HL-60/S4 treated with retinoic acid at 250 ng/mL for 4 days and 3 days (cell line): Measurements from ENCODE around the gene APOBEC2.

Experiments used
- in situ Hi-C: fragments of 300-500 bp; cut with MboI; formaldehyde crosslinking; loops from 2 replicates; pipeline ENCODE4 v1.7.0; 2022; ENCODE audit warnings: low sequenced_read_pairs

APOBEC2 gene

DNA sequence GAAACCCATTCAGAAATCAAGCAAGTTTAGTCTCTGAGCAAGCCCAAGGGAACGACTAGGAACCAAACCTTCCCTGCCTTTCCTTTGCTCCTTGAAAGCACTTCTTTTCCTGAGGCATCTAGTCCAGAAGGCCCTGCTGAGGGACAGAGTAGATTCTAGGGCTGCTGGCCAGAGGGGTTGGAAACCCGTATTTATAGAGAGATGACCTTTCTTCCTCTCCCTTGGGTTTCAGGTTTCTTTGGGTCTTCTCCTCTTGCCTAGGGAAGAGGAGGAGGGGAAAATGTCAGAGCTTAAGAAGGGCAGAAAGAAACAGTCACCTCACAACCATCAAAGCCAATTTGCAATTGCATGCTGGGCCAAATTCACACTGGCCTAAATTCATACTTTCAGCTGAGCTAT lies 5.8 kb downstream of the APOBEC2 start:
- in situ Hi-C loops, result no loop called here

DNA sequence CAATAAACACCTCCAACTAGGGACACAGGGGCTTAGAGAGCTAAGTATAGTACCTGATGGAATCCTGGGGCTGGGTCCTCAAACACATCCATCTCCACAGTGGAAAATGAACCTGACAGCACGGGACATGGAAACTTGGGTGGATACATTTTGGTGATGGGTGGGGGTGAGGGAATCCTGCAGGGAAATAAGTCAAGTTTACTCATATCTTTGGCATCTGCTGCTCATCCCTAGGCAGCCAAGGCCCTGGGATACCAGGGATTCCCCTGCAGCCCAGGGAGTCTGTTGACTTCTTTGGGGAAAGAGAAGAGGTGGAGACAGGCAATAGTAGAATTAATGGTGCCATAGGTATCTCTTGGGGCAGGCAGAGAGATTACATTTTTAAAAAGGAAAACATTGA lies 6.6 kb downstream of the APOBEC2 start:
- in situ Hi-C loops, result no loop called here

DNA sequence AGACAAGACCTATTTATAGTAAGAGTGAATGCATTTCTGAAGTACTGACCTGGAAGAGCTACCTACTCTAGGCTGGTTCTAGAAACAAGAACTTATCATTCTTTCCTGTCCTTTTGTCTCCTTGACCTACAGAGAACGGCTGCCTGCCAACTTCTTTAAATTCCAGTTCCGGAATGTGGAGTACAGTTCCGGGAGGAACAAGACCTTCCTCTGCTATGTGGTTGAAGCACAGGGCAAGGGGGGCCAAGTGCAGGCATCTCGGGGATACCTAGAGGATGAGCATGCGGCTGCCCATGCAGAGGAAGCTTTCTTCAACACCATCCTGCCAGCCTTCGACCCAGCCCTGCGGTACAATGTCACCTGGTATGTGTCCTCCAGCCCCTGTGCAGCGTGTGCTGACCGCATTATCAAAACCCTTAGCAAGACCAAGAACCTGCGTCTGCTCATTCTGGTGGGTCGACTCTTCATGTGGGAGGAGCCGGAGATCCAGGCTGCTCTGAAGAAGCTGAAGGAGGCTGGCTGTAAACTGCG lies 8.3 kb downstream of the APOBEC2 start:
- in situ Hi-C loops, result no loop called here

DNA sequence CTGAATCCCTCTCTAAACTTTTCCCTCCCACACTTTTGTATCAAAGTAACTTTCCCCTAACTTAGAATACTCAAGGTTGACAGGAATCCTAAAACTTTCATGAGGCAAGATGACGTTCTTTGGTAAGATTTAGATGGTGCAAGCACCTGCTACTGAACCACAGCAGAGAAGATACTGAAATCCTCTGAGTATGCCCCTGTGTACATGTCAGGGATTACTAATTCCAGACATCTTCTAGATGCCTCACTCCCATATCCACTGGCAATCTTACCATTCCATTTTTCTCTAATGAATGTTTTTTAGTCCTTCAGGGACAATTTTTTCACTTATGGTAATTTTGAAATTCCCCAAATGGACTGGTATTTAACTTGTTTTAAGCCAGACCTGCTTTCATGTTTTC lies 9.1 kb downstream of the APOBEC2 start:
- in situ Hi-C loops, result no loop called here

DNA sequence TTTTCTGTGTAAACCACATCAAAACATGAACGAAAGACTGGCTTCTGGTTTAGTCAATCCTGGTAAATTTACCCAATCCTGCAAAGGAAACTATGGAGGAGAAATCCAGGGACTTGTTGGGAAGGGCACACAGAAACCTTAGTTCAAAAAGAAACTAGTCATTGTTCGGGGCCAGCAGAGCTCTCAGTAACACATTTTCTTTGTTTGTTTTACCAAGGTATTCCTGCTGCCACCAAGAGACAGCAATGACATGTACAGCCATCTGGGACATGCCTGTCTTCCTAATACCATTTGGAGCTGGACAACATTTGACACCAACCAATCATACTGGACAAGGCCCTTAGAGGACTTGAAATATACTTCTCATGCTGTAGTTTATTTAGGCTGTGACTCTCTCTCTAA lies 10.9 kb downstream of the APOBEC2 start:
- in situ Hi-C loops, result no loop called here

DNA sequence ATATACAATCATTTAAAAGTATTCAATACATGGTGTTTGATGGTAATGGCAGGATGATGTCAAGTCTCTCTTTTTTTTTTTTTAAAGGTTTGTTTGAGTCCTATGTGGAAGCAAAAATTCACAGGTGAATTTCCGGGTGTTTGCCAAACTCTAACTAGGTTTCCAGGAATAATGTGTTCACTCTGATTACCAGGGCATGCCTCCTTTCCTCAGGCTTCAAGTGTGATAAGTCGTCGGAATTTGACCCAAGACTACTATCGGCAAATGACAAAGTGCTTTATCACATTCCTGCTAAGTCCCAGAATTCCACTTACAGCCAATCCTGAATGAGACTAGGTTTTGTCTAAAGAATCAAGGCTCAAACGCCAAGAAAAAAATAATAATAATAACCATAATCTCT lies 11.8 kb downstream of the APOBEC2 start:
- in situ Hi-C loops, result no loop called here

DNA sequence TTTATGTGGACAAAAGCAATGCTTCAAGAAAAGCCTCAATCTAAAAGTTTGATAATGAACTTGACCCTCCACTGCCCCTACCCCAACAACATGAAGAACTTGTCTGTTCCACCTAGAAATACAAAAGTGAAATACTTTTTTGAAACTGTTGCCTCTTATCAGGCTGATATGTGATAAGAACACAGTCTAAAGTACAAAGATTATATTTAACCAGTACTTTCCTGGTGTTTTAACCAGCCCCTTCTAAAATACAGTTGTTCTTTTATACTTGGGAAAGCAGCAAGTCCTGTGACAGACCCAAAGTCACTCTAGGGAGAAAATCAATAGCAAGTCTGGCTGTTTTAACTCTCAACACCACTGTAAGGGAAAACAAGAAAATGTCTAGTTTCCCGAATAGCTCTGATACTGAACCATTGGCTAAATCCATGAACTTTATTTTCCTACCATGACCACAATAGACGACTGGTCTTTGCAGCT lies 12.6 kb downstream of the APOBEC2 start:
- in situ Hi-C loops, result no loop called here

DNA sequence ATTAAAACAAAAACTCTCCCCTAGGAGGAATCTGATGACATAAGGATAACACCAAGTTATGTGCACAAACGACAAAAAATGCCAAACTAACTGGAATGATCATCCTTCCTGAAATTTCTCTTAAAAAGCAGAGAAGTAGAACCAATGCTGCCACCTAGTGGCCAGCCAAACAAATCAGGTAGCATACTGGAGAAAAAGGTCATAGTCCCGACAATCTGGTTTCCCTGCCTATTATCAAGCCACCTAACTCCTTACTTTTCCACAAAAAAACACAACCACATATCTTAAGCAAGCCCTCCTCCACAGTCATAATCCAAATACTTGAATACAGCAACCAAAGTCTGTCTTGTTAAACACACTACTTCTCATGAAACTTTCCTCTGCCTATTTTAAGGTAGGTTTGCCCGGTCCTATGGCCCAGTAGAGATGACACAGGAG lies 13.9 kb downstream of the APOBEC2 start:
- in situ Hi-C loops, result no loop called here

DNA sequence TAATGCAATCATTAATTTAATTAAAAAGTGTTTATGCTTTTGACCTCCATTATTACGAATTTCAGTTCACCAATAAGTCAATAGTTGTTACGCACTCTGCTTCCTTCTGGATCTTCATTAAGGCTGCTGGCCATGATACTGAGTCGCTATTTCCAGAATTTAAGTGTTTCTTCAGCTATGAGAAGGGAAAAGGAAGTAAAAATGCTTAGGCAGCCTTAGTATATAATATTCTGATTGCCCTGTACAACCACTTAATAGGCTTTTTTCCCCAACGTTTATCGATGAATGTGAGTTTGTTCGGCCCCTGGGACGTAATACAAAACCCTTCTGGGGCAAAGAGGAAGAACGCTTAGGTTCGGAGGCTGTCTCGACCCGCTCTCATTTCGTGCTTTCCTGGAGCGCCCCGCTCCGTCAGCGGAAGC lies 18.5 kb downstream of the APOBEC2 start:
- in situ Hi-C loops, result no loop called here

DNA sequence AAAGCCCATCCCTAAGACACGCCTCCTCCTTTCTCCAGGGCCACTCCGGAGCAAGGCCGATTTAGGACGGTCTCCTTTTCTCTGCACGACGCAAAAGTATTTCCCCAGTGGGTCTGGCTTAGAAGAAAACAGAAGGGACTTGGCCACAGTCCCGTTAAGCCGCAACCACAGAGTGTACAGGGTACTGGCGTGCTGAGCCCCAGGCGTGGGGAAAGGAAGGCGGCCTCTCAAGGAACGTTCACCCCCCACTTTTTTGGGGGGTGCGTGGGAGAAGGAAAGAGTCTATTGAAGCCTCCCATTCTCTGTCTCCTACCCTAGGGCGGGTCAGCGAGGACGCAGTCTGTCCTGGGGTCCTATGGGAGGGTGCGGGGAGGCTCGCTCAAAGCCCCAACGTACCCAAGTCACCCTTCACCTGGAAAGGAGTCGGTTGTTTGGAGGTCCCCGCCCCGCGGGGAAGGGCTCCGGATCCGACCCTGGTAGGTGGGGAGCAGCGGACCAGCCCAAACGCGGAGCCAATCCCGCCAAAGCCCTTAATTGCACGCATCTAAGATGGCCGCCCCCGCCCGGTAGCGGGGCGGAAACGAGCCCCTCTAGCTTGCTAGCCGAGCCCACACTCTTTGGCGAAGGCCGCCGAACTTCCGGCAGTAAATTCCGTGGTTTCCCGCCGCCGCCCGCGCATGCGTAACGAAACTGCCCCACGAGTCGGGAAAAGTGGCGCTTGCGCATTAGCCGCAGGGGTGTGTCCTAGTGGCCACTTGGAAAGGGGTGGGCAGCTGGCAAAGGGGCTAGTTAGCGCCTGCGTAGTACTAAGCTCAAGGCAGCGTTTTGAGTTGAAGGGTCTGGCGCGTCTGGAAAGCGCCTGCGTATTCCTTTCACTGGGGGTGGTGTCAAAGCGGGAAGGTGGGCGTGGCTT lies 19.2 kb downstream of the APOBEC2 start, which contains the start of gene OARD1:
OARD1 (minus strand) TSS at position 434 of the 913 bp plus-strand sequence. CDS start 722 bp downstream, outside the sequence.
- in situ Hi-C loops, result no loop called here

DNA sequence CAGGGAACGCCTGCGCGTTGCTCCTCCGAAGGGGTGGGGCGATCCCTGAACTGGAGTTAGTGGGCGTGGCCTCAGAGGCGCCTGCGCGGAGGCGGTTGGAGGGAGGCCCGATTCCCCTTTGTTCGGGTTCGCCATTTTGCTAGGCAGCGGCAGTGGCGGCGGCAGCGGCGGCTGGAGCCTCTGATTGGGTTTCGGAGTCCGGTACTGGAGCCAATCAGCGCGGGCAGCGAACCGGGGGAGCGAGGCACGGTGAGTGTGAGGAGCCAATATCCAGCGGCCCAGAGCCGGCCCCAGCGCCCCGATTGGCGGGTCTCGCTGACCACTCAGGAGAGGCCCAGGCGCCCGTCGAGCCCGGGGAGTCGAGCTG lies 19.8 kb downstream of the APOBEC2 start, which contains the start of gene NFYA:
NFYA (plus strand) TSS at position 139 of the 367 bp plus-strand sequence. CDS start 6,116 bp downstream, outside the sequence.
- in situ Hi-C loops, result no loop called here

DNA sequence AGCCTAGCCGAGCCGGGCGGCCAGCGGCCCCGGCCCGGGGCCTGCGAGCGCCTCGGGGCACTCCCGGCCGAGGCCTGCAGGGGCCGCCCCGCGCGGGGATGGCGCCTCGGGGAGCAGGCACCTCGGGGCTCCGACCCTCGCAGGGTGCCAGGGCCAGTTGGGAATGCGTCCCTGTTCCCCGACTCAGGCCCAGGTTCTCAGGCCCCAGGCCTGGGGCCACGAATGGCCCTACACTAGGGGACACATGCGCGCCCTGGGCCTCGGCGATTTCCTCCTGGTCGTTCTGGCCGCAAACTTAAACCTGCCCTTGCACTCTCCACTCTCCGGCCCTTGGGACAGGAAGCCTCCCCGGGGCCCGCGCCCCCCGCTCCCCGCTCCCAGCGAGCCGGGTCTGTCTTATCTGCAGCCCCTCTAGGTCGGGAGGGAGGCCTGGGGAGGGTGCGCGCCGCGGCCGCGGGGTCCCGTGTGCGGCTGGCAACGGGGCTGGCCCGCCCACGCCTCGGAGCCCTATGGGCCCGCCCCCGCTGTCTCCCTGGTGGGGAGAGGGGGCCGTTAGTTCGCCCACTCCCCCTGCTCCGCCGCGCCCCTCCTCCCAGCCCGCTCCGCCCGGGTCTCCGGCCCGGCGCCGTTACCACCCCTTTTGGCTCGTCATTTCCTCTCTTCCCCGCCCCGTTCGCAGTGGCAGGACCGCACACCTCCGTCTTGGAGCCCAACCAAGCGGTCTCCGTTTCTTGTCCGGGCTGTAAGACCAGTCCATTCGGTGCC lies 20.4 kb downstream of the APOBEC2 start:
- in situ Hi-C loops, result no loop called here

DNA sequence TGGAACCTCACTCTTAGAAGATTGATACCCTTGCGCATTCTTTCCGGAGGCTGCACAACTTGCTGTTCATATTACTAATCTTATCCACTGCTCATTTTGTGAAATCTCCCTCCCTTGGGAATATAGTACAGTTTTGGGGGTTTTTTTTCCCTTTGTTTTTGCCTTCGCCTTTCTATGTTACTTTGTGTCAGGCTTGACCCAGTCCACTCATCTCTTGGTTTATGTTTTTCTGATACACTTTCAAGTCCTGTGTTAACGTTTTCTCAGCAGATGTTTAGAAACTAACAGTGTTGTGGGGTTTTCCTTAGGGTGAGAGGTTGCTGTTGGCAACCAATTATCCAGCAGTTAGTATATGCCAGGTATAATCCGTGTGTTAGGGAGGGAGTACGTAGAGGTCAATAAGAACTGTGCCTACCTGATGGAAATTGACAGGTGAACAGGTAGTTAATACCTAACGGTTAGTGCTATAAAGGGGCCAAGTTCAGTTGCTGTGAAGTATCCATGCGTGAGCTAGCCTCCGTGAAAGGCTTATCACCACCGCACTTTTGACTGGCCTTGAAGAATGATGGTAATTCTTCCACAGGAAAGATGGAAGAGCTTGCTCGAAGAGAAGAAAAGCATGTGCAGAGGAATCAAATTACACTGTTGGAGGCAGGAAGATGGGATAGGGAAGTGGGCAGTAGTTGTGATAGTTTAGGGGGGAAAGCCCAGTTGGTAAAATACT lies 21.1 kb downstream of the APOBEC2 start:
- in situ Hi-C loops, result no loop called here

DNA sequence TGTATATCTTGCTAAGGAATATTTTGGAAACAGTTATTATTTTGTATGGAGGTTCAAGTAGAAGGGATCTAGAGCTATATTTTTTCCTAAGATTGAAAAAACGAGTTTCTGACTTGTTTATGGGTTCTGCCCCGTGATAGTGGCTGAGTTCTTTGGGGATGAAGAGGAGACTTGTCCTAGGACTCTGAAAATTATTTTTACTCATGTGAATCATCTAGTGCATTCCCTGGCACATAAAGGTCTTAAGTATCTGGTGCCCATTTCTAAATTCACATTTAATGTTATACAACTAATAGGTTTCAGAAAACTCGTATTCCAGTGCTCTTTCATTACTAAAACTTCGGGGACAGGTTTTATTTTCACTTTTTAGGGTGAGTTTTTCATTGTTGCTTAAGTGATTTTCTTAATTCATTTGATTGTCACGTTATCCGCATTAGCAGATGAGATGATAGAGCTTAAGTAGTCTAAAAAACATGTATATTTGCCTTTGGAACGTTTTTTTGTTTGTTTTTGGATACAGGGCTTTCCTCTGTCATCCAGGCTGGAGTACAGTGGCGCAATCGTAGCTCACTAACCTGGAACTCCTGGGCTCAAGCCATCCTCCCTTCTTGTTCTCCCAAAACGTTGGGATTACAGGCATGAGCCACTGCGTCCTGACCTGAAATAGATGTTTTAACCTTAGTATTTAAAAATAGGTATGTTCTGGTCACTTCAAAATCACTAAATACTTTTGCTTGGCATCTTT lies 21.9 kb downstream of the APOBEC2 start:
- in situ Hi-C loops, result no loop called here

DNA sequence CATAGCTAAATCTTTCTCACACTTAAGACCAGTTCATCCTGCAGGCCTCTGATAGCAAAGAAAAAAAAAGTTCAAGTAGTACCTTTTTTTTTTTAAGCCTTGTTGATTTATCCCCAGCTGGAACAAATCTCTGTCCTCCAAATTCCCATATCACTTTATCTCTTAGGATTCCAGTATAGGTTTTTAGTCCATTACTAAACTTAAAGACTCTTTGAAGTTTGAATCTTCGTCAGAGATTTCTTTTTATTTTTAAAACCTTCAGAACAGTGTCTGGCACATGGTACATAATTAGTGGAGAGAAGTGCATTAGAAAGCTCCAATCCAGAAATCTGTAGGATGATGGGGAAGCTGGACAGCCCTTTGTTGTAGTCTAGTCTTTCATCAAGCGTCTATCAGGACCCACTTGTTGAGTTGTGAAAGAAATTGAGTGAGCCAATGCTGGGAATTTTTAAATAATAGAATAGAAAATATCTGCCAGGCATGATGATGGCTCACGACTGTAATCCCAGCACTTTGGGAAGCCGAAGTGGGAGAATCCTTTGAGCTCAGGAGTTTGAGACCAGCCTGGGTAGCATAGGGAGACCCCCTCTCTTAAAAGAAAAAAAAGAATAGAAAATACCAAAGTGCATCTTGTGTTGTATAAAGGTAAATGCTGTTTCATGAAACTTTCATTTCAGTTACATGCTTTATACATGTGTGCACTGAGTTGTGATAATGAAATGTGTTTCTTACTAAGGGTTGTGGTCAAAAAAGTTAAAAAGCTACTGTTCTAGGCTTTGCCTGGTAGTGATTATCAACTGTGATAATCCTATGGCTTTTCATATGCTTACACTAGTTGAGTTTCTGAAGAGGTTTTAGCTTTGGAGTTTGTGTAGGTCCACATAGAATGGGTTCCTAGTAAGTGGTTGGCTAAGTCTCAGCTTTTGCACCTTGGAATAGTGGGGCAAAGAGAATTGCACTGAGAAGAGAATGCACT lies 22.9 kb downstream of the APOBEC2 start:
- in situ Hi-C loops, result no loop called here

DNA sequence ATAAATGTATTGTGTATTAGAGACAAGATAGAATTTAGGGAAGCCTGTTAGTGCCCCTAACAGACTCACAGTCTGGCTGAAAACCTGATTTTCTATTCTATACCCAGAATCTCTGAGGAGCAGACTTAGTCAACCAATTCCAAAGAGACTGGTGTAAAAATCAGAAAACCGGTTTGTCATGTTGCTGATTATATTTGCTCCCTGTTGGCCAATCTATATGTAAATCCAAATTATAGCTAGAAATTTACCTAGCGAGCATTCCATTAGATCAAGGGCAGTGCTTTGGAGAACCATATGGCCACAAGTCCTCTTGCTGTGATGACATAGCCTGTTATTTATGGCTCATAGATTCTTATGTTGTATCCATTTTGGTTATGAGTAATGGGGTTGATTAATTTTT lies 24.5 kb downstream of the APOBEC2 start:
- in situ Hi-C loops, result no loop called here

DNA sequence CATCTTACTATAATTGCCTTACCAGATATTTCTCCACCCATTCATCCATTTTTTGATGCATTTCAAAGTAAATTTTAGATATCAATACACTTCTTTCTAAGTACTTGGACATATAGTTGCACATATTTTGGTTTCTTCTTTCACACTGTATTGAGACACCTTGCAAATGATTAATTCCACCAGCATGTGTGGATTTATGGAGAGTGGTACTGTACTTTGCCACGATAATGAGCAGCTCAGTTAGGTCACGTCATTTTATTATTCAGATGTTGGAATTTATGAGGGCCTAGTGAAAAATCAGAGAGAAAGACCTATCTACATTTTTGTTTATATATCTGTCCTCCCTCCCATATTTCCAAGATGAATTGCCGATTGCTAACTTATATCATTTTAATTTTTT lies 25.1 kb downstream of the APOBEC2 start:
- in situ Hi-C loops, result no loop called here

DNA sequence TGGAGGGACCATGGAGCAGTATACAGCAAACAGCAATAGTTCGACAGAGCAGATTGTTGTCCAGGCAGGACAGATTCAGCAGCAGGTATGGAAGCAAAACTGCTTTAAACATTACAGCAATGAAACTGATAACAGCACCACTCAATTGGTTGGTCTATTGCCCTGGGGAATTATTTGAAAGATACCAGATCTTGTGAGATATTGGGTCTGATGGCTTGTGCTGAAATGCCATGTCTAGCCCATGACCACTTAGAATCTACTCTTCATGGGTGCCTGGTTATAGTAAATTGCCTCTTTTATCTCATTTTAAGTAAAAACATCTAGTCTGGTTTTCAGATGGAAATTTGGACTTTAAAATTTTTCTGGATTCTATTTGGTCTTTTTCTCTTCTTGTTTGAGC lies 26.1 kb downstream of the APOBEC2 start:
- in situ Hi-C loops, result no loop called here

DNA sequence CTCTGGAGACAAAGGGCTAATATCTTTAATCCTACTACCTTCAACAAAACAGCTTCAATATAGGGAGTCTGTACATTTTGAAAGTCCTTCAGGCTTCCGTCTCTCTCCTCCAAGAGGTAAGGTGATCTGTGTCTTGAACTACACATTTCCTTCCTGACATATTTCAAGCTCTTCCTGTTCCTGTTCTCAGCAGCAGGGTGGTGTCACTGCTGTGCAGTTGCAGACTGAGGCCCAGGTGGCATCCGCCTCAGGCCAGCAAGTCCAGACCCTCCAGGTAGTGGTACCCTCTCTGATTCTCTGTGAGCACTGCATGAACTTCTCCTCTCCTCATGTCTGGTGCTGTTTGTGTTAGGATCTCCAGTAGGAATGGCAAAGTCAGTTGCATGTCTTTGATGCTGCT lies 27.6 kb downstream of the APOBEC2 start:
- in situ Hi-C loops, result loop anchor here (10.0 kb wide), 1 partner anchor 234 kb away; no protein-coding TSS in a partner anchor
